ENCODE results near the gene AGO3.

AGO3 gene

GRCh38 chr1:36092798-36093185 lies 161.9 kb downstream of the AGO3 start:
- H3K18ac ChIP-seq (ENCODE audit: low read depth in 1 of 2, low read length in 2 of 2), result no peak overlapping the region
- H3K14ac ChIP-seq (ENCODE audit: low read length in 2 of 2), result no peak overlapping the region
- no peak overlapping the region for H3K4me2 ChIP-seq (ENCODE audit: low read length, poor library complexity, severe bottlenecking)
- no peak overlapping the region for H3K27ac ChIP-seq (ENCODE audit: low read length, poor library complexity, severe bottlenecking)
- H3K79me1 ChIP-seq (replicated peaks; ENCODE audit: low read length, poor library complexity, severe bottlenecking), result peaks cover 28% of the 10 kb centered on the region
- H2BK5ac ChIP-seq (ENCODE audit: low read depth, low read length, poor library complexity, severe bottlenecking), result no peak overlapping the region
- H3K36me3 ChIP-seq (ENCODE audit: control insufficient read depth in 1 of 2, insufficient read depth in 2 of 2, low read depth in 1 of 2, low read length in 2 of 2), result peaks cover 54 to 66% of the 10 kb centered on the region in 2 experiments
- H3K9ac ChIP-seq (ENCODE audit: low read length), result no peak overlapping the region
- no peak overlapping the region for H3K4me3 ChIP-seq (ENCODE audit: insufficient read depth in 1 of 2, low read depth in 1 of 2, low read length in 2 of 2)
- H4K91ac ChIP-seq (ENCODE audit: low read length), result no peak overlapping the region
- no peak overlapping the region for H2AK5ac ChIP-seq (ENCODE audit: low read length, severe bottlenecking)
- H3K4ac ChIP-seq (ENCODE audit: low read depth in 1 of 2, low read length in 2 of 2), result no peak overlapping the region
- no peak overlapping the region for H2BK12ac ChIP-seq (ENCODE audit: low read length in 2 of 2)
- no peak for DNase-seq
- no peak overlapping the region for H2BK120ac ChIP-seq (ENCODE audit: low read depth, low read length)
- no peak overlapping the region for H2BK15ac ChIP-seq (ENCODE audit: low read depth, poor library complexity, severe bottlenecking)
- no peaks in the 10 kb centered on the region for H3K27me3 ChIP-seq (ENCODE audit: control insufficient read depth in 1 of 2, insufficient read depth in 1 of 2, low read length in 2 of 2)
- no peak overlapping the region for H4K8ac ChIP-seq (ENCODE audit: low read length)
- 97% methylated on average over 9 of the region's 9 CpGs for WGBS
- H3K23ac ChIP-seq (ENCODE audit: low read length in 2 of 2), result no peak overlapping the region
- no peaks in the 10 kb centered on the region for H3K9me3 ChIP-seq (ENCODE audit: control insufficient read depth, low read length)
- H2AFZ ChIP-seq (ENCODE audit: low read depth, low read length), result no peak overlapping the region
- H3K4me1 ChIP-seq (ENCODE audit: control insufficient read depth, insufficient read depth, low read depth, low read length), result peaks cover 29% of the 10 kb centered on the region

DNA sequence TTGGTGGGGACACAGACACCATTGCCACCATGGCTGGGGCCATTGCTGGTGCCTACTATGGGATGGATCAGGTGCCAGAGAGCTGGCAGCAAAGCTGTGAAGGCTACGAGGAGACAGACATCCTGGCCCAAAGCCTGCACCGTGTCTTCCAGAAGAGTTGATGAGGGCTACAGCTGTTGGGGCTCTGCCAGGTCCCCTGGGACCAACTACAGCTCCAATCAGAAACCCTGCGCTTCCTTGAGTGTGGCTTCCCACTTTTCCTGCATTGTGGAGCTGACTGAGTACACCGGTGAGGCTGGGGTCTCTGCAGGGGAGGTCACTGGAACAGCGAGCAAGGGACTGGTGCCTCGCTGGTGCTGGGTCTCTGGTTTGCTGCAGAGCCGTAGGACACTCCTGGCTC lies 162.3 kb downstream of the AGO3 start:
- H3K27ac ChIP-seq (ENCODE audit: low read length, poor library complexity, severe bottlenecking), result no peak overlapping the region
- H3K9ac ChIP-seq (ENCODE audit: low read length), result peak overlapping the region; percentile 42
- no peaks in the 10 kb centered on the region for H3K9me3 ChIP-seq (ENCODE audit: control insufficient read depth, low read length)
- peaks cover 28% of the 10 kb centered on the region for H3K79me1 ChIP-seq (replicated peaks; ENCODE audit: low read length, poor library complexity, severe bottlenecking)
- H3K36me3 ChIP-seq (ENCODE audit: control insufficient read depth in 1 of 2, insufficient read depth in 2 of 2, low read depth in 1 of 2, low read length in 2 of 2), result peaks cover 54 to 71% of the 10 kb centered on the region in 2 experiments
- DNase-seq, result no peak
- no peak overlapping the region for H2BK5ac ChIP-seq (ENCODE audit: low read depth, low read length, poor library complexity, severe bottlenecking)
- no peaks in the 10 kb centered on the region for H3K27me3 ChIP-seq (ENCODE audit: control insufficient read depth in 1 of 2, insufficient read depth in 1 of 2, low read length in 2 of 2)
- no peak overlapping the region for H2BK15ac ChIP-seq (ENCODE audit: low read depth, poor library complexity, severe bottlenecking)
- H2AK5ac ChIP-seq (ENCODE audit: low read length, severe bottlenecking), result no peak overlapping the region
- peaks cover 27% of the 10 kb centered on the region for H3K4me1 ChIP-seq (ENCODE audit: control insufficient read depth, insufficient read depth, low read depth, low read length)
- no peak overlapping the region for H2BK12ac ChIP-seq (ENCODE audit: low read length in 2 of 2)
- no peak overlapping the region for H3K4me3 ChIP-seq (ENCODE audit: insufficient read depth in 1 of 2, low read depth in 1 of 2, low read length in 2 of 2)
- no peak overlapping the region for H3K18ac ChIP-seq (ENCODE audit: low read depth in 1 of 2, low read length in 2 of 2)
- H3K4me2 ChIP-seq (ENCODE audit: low read length, poor library complexity, severe bottlenecking), result no peak overlapping the region
- H3K14ac ChIP-seq (ENCODE audit: low read length in 2 of 2), result no peak overlapping the region
- H3K23ac ChIP-seq (ENCODE audit: low read length in 2 of 2), result no peak overlapping the region
- H3K4ac ChIP-seq (ENCODE audit: low read depth in 1 of 2, low read length in 2 of 2), result no peak overlapping the region
- 96% methylated on average over 7 of the region's 7 CpGs for WGBS
- no peak overlapping the region for H2BK120ac ChIP-seq (ENCODE audit: low read depth, low read length)
- no peak overlapping the region for H4K91ac ChIP-seq (ENCODE audit: low read length)
- H4K8ac ChIP-seq (ENCODE audit: low read length), result no peak overlapping the region
- no peak overlapping the region for H2AFZ ChIP-seq (ENCODE audit: low read depth, low read length)

DNA sequence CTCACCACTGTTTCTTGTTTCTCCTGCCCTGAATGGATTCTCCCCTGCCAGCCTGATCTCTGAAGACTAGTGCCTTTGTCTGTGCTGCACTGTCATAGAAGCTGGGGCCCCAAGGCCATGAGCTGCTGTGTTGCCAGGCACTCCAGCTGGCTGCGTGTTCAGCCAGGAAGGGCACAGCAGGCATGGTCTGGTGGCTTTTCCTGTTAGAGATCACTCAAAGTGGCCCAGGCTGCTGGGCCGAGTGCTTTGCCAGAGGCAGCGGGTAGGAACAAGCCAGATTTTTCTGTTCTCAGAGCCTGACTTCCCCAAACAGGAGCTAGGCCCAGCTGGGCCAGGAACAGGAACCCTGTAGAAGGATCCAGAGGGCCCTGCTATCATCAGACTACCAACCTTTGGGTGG lies 163.0 kb downstream of the AGO3 start:
- peaks cover 28% of the 10 kb centered on the region for H3K79me1 ChIP-seq (replicated peaks; ENCODE audit: low read length, poor library complexity, severe bottlenecking)
- no peaks in the 10 kb centered on the region for H3K27me3 ChIP-seq (ENCODE audit: control insufficient read depth in 1 of 2, insufficient read depth in 1 of 2, low read length in 2 of 2)
- H2BK120ac ChIP-seq (ENCODE audit: low read depth, low read length), result no peak overlapping the region
- H3K27ac ChIP-seq (ENCODE audit: low read length, poor library complexity, severe bottlenecking), result no peak overlapping the region
- no peak overlapping the region for H2AK5ac ChIP-seq (ENCODE audit: low read length, severe bottlenecking)
- H3K18ac ChIP-seq (ENCODE audit: low read depth in 1 of 2, low read length in 2 of 2), result no peak overlapping the region
- no peak overlapping the region for H2BK12ac ChIP-seq (ENCODE audit: low read length in 2 of 2)
- no peak overlapping the region for H3K14ac ChIP-seq (ENCODE audit: low read length in 2 of 2)
- no peak overlapping the region for H2AFZ ChIP-seq (ENCODE audit: low read depth, low read length)
- H4K91ac ChIP-seq (ENCODE audit: low read length), result no peak overlapping the region
- no peak overlapping the region for H3K4ac ChIP-seq (ENCODE audit: low read depth in 1 of 2, low read length in 2 of 2)
- no peak for DNase-seq
- peaks cover 24% of the 10 kb centered on the region for H3K4me1 ChIP-seq (ENCODE audit: control insufficient read depth, insufficient read depth, low read depth, low read length)
- WGBS, result 96% methylated on average over 3 of the region's 3 CpGs
- peaks cover 54 to 77% of the 10 kb centered on the region in 2 experiments for H3K36me3 ChIP-seq (ENCODE audit: control insufficient read depth in 1 of 2, insufficient read depth in 2 of 2, low read depth in 1 of 2, low read length in 2 of 2)
- no peak overlapping the region for H3K4me2 ChIP-seq (ENCODE audit: low read length, poor library complexity, severe bottlenecking)
- H3K9me3 ChIP-seq (ENCODE audit: control insufficient read depth, low read length), result no peaks in the 10 kb centered on the region
- H3K23ac ChIP-seq (ENCODE audit: low read length in 2 of 2), result no peak overlapping the region
- H2BK15ac ChIP-seq (ENCODE audit: low read depth, poor library complexity, severe bottlenecking), result no peak overlapping the region
- H3K4me3 ChIP-seq (ENCODE audit: insufficient read depth in 1 of 2, low read depth in 1 of 2, low read length in 2 of 2), result no peak overlapping the region
- H2BK5ac ChIP-seq (ENCODE audit: low read depth, low read length, poor library complexity, severe bottlenecking), result no peak overlapping the region
- H4K8ac ChIP-seq (ENCODE audit: low read length), result no peak overlapping the region
- peak overlapping the region; percentile 42 for H3K9ac ChIP-seq (ENCODE audit: low read length)

DNA sequence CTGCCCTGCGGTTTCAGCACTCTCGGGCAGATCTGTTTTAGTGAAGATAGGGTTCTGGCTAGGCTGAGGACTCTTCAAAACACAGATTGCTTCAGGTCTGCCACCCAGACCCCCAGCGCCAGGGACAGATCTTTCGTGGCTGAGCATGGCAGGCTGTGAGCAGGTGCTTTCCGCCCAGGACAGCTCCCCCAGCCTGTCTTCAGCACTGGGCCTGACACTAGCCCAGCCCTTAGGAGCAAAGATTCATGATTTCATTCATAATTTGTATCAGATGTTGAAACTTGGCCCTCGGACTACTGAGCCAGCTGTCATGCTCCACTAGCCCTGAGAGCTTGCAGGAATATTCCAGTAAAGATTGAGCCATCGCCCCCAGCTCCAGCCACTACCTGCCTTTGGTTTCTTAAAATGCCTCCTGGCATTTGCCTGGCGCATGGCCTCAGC lies 163.7 kb downstream of the AGO3 start:
- peaks cover 54 to 81% of the 10 kb centered on the region in 2 experiments for H3K36me3 ChIP-seq (ENCODE audit: control insufficient read depth in 1 of 2, insufficient read depth in 2 of 2, low read depth in 1 of 2, low read length in 2 of 2)
- no peak overlapping the region for H3K14ac ChIP-seq (ENCODE audit: low read length in 2 of 2)
- 95% methylated on average over 8 of the region's 8 CpGs for WGBS
- H4K8ac ChIP-seq (ENCODE audit: low read length), result no peak overlapping the region
- H3K4me2 ChIP-seq (ENCODE audit: low read length, poor library complexity, severe bottlenecking), result no peak overlapping the region
- no peak overlapping the region for H2BK12ac ChIP-seq (ENCODE audit: low read length in 2 of 2)
- peak overlapping the region; percentile 46 for H3K9ac ChIP-seq (ENCODE audit: low read length)
- H3K79me1 ChIP-seq (replicated peaks; ENCODE audit: low read length, poor library complexity, severe bottlenecking), result peaks cover 28% of the 10 kb centered on the region
- no peaks in the 10 kb centered on the region for H3K27me3 ChIP-seq (ENCODE audit: control insufficient read depth in 1 of 2, insufficient read depth in 1 of 2, low read length in 2 of 2)
- H2BK5ac ChIP-seq (ENCODE audit: low read depth, low read length, poor library complexity, severe bottlenecking), result no peak overlapping the region
- no peak for DNase-seq
- no peak overlapping the region for H3K4ac ChIP-seq (ENCODE audit: low read depth in 1 of 2, low read length in 2 of 2)
- H2BK120ac ChIP-seq (ENCODE audit: low read depth, low read length), result no peak overlapping the region
- H2AK5ac ChIP-seq (ENCODE audit: low read length, severe bottlenecking), result no peak overlapping the region
- no peak overlapping the region for H3K4me3 ChIP-seq (ENCODE audit: insufficient read depth in 1 of 2, low read depth in 1 of 2, low read length in 2 of 2)
- no peak overlapping the region for H4K91ac ChIP-seq (ENCODE audit: low read length)
- no peak overlapping the region for H2AFZ ChIP-seq (ENCODE audit: low read depth, low read length)
- H3K18ac ChIP-seq (ENCODE audit: low read depth in 1 of 2, low read length in 2 of 2), result no peak overlapping the region
- no peak overlapping the region for H2BK15ac ChIP-seq (ENCODE audit: low read depth, poor library complexity, severe bottlenecking)
- no peaks in the 10 kb centered on the region for H3K9me3 ChIP-seq (ENCODE audit: control insufficient read depth, low read length)
- H3K27ac ChIP-seq (ENCODE audit: low read length, poor library complexity, severe bottlenecking), result no peak overlapping the region
- H3K4me1 ChIP-seq (ENCODE audit: control insufficient read depth, insufficient read depth, low read depth, low read length), result peaks cover 26% of the 10 kb centered on the region
- no peak overlapping the region for H3K23ac ChIP-seq (ENCODE audit: low read length in 2 of 2)

Data from mesenchymal stem cell (in vitro differentiated cells and primary cell).